Karpas-422 (cell line): ENCODE measurements around the gene MAPKAPK3. TPM values are rescaled to one million over a fixed set of nuclear protein-coding genes. Genes with fewer than 3 reads are reported as not detected.

Experiments
- DNase-seq: peaks from one replicate; pipeline ENCODE4 v3.0.0-alpha.2; 2015
- H2AFZ ChIP-seq: fragments of 200-600 bp; sonication (generic); 2 replicates; pipeline ENCODE4 v1.6.1; 2014; ENCODE audit warnings: antibody characterized with exemption, low read length, mixed read lengths
- H3K27ac ChIP-seq: fragments of 200-600 bp; sonication (generic); 2 replicates; pipeline ENCODE4 v1.5.1; 2014; ENCODE audit warnings: mild to moderate bottlenecking, low read length, moderate library complexity
- H3K27me3 ChIP-seq: fragments of 200-600 bp; sonication (generic); 2 replicates; pipeline ENCODE4 v1.6.1; 2014; ENCODE audit warnings: low read length, mixed read lengths
- H3K36me3 ChIP-seq: fragments of 200-600 bp; sonication (generic); 2 replicates; pipeline ENCODE4 v1.6.1; 2014; ENCODE audit warnings: low read length, mixed read lengths; ENCODE audit not compliant: insufficient read depth
- H3K4me1 ChIP-seq: fragments of 200-600 bp; sonication (generic); 2 replicates; pipeline ENCODE4 v1.6.1; 2014; ENCODE audit warnings: mild to moderate bottlenecking, low read length, mixed read lengths
- H3K4me2 ChIP-seq: fragments of 200-600 bp; sonication (generic); 2 replicates; pipeline ENCODE4 v1.6.1; 2014; ENCODE audit warnings: low read length, low read depth, mild to moderate bottlenecking; ENCODE audit not compliant: poor library complexity, severe bottlenecking
- H3K4me3 ChIP-seq: fragments of 200-600 bp; sonication (generic); 2 replicates; pipeline ENCODE4 v1.5.1; 2014; ENCODE audit warnings: mild to moderate bottlenecking, antibody characterized with exemption, low read length, mixed read lengths
- H3K79me2 ChIP-seq: fragments of 200-600 bp; sonication (generic); 2 replicates; pipeline ENCODE4 v1.6.1; 2014; ENCODE audit warnings: mild to moderate bottlenecking, low read length, mixed read lengths
- H3K9ac ChIP-seq: fragments of 200-600 bp; sonication (generic); 2 replicates; pipeline ENCODE4 v1.6.0; 2014; ENCODE audit warnings: low read length
- H3K9me2 ChIP-seq: fragments of 200-600 bp; sonication (generic), shearing (Covaris generic); replicated peaks from 2 replicates; pipeline ENCODE4 v1.6.0; 2014; ENCODE audit warnings: mild to moderate bottlenecking, low read length, moderate library complexity; ENCODE audit not compliant: insufficient read depth
- H3K9me3 ChIP-seq: fragments of 300-700, 200-600 bp; sonication (generic); 2 replicates; pipeline ENCODE4 v1.6.1; 2014; ENCODE audit warnings: low read length, mixed read lengths
- H4K20me1 ChIP-seq: fragments of 200-600 bp; sonication (generic); 2 replicates; pipeline ENCODE4 v1.6.1; 2014; ENCODE audit warnings: mild to moderate bottlenecking, antibody characterized with exemption, low read length, low read depth; ENCODE audit not compliant: insufficient read depth
- total RNA-seq: library from RNA; depleted of rRNA; stranded (reverse); fragments of >200 nt; shearing (Covaris generic); gene quantifications from 2 replicates; pipeline ENCODE4 v1.2.3, GENCODE V29; 2014; ENCODE audit warnings: low replicate concordance

Gene MAPKAPK3
- total RNA-seq, 1 experiment from 2014 or later: 20.8 TPM

GRCh38 chr3:50594253-50594785, 22.6 kb upstream of the MAPKAPK3 start:
- Histone ChIP-seq H3K9ac (no peak overlapping the region), H3K4me1 (peaks cover 9% of the 10 kb centered on the region), H3K4me2 (no peak overlapping the region), H3K36me3 (no peaks in the 10 kb centered on the region), H3K9me3 (no peaks in the 10 kb centered on the region), H3K4me3 (no peak overlapping the region), H3K27ac (no peak overlapping the region), H4K20me1 (no peaks in the 10 kb centered on the region), H2AFZ (no peak overlapping the region), H3K27me3 (no peaks in the 10 kb centered on the region), H3K9me2 (no peaks in the 10 kb centered on the region), H3K79me2 (no peaks in the 10 kb centered on the region)
- DNase-seq: no peak

- Histone ChIP-seq H3K9ac (no peak overlapping the region), H3K4me2 (no peak overlapping the region), H3K9me3 (no peaks in the 10 kb centered on the region), H3K9me2 (no peaks in the 10 kb centered on the region), H3K27me3 (no peaks in the 10 kb centered on the region), H4K20me1 (no peaks in the 10 kb centered on the region), H3K4me1 (no peaks in the 10 kb centered on the region), H2AFZ (no peak overlapping the region), H3K36me3 (no peaks in the 10 kb centered on the region), H3K79me2 (no peaks in the 10 kb centered on the region), H3K4me3 (no peak overlapping the region), H3K27ac (no peak overlapping the region)
- no peak for DNase-seq
These were observed 17.7 kb upstream of the MAPKAPK3 start for GRCh38 chr3:50599115-50599715.

DNA sequence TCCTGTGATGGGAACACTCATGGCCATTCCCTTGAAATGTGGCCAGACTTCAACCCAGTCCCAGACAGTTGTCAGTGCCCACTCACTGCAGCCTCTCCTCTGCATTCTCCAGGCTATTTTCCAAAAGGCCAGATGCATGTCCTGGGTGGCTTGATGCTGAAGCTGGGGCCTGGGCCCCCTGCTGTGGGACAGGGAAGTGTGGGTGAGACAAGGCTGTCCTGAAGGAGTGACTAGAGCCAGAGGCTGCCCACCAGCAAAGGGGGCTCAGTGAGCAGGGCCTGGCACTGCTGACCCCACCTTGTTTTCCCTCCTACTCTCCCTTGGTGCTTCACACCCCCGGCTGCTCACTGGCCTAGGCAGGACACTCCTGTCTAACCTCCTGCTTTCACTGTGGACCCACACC, 17.2 kb upstream of the MAPKAPK3 start:
- Histone ChIP-seq H3K4me2 (no peak overlapping the region), H4K20me1 (no peaks in the 10 kb centered on the region), H2AFZ (no peak overlapping the region), H3K36me3 (no peaks in the 10 kb centered on the region), H3K79me2 (no peaks in the 10 kb centered on the region), H3K27me3 (no peaks in the 10 kb centered on the region), H3K9me3 (no peaks in the 10 kb centered on the region), H3K27ac (no peak overlapping the region), H3K9me2 (no peaks in the 10 kb centered on the region), H3K4me3 (no peak overlapping the region), H3K4me1 (no peaks in the 10 kb centered on the region), H3K9ac (no peak overlapping the region)
- DNase-seq: no peak

- Histone ChIP-seq H3K4me1 (no peaks in the 10 kb centered on the region), H3K9ac (no peak overlapping the region), H3K4me2 (no peak overlapping the region)
These were observed 16.7 kb upstream of the MAPKAPK3 start for GRCh38 chr3:50600141-50600753.

DNA sequence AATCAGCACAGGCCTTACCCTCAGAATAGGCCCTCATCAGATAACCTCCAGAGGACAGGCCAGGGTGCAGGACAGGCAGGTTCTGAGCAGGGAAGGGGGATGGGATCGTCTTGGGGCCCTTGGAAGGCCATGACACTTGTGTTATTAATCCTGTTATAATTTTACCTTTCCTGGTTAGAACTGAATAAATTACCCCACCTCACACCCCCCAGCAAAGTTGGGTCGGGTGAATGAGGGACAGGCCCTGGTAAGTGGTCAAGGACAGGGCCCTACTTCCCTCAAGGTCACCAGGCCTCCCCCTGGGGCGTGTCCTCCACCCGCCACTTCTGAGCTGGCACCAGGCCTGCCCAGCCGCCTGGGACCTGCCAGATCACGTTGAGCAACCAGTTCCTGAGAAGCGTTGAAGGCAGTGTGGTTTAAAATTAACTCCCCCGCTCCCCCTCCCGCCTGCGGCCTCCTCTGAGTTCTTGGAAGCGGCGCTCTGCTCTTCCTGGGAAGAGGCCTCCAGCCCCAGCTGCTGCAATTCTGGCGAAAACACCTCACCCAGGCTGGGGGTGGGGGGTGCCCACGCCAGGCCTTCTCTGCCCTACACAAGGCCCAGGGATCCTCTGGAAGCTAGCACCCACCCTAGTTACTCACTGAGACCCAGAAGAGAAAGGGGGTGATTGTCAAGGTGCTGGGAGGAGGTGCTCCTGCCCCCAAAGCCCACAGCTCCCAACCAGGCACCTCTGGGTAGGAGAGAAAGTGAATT, 15.9 kb upstream of the MAPKAPK3 start:
- no peak overlapping the region for H3K4me3 ChIP-seq
- no peaks in the 10 kb centered on the region for H4K20me1 ChIP-seq
- no peak overlapping the region for H3K4me2 ChIP-seq
- H3K27me3 ChIP-seq: no peaks in the 10 kb centered on the region
- DNase-seq: no peak
- H3K79me2 ChIP-seq: no peaks in the 10 kb centered on the region
- H3K36me3 ChIP-seq: no peaks in the 10 kb centered on the region
- no peak overlapping the region for H3K27ac ChIP-seq
- no peak overlapping the region for H3K9ac ChIP-seq
- no peaks in the 10 kb centered on the region for H3K9me3 ChIP-seq
- no peak overlapping the region for H2AFZ ChIP-seq
- no peaks in the 10 kb centered on the region for H3K4me1 ChIP-seq
- no peaks in the 10 kb centered on the region for H3K9me2 ChIP-seq

More at GRCh38 chr3:50600141-50600753, 16.7 kb upstream of the MAPKAPK3 start:
- H3K27me3 ChIP-seq: no peaks in the 10 kb centered on the region
- DNase-seq: no peak
- H3K36me3 ChIP-seq: no peaks in the 10 kb centered on the region
- H3K4me3 ChIP-seq: no peak overlapping the region
- no peaks in the 10 kb centered on the region for H3K9me2 ChIP-seq
- H3K9me3 ChIP-seq: no peaks in the 10 kb centered on the region
- no peak overlapping the region for H2AFZ ChIP-seq
- H4K20me1 ChIP-seq: no peaks in the 10 kb centered on the region
- H3K79me2 ChIP-seq: no peaks in the 10 kb centered on the region
- no peak overlapping the region for H3K27ac ChIP-seq

- Histone ChIP-seq H3K27me3 (no peaks in the 10 kb centered on the region), H3K79me2 (no peaks in the 10 kb centered on the region), H3K27ac (no peak overlapping the region), H3K4me1 (no peaks in the 10 kb centered on the region), H3K36me3 (no peaks in the 10 kb centered on the region), H3K9ac (no peak overlapping the region), H4K20me1 (no peaks in the 10 kb centered on the region), H3K9me2 (no peaks in the 10 kb centered on the region), H3K4me3 (no peak overlapping the region), H3K9me3 (no peaks in the 10 kb centered on the region), H2AFZ (no peak overlapping the region), H3K4me2 (no peak overlapping the region)
- DNase-seq: no peak
These were observed 14.3 kb upstream of the MAPKAPK3 start for GRCh38 chr3:50602595-50603191.

GRCh38 chr3:50603261-50604109, 13.5 kb upstream of the MAPKAPK3 start:
- Histone ChIP-seq H3K79me2 (no peaks in the 10 kb centered on the region), H2AFZ (no peak overlapping the region), H3K9me3 (no peaks in the 10 kb centered on the region), H3K27me3 (no peaks in the 10 kb centered on the region), H3K4me2 (no peak overlapping the region), H4K20me1 (no peaks in the 10 kb centered on the region), H3K9ac (no peak overlapping the region), H3K4me1 (no peaks in the 10 kb centered on the region), H3K27ac (no peak overlapping the region), H3K9me2 (no peaks in the 10 kb centered on the region), H3K4me3 (no peak overlapping the region), H3K36me3 (no peaks in the 10 kb centered on the region)
- no peak for DNase-seq
